ENCODE data around the gene COL21A1.
A peak's percentile ranks its signal among the peaks of the same experiment; 100 is the strongest.

Gene COL21A1

GRCh38 chr6:56147766-56148165 lies 99.6 kb downstream of the COL21A1 start:
- H3K4me3 ChIP-seq (replicated peaks in 1 of 2; ENCODE audit: low read depth in 2 of 2, low read length in 2 of 2), result no peak overlapping the region
- DNase-seq (ENCODE audit: low read depth in 2 of 2), result no peak
- TF ChIP-seq CTCF (IDR thresholded peaks at IDR 0.05; ENCODE audit: low read depth, low read length), result no peak

GRCh38 chr6:56146086-56146485 lies 101.3 kb downstream of the COL21A1 start:
- TF ChIP-seq CTCF (IDR thresholded peaks at IDR 0.05; ENCODE audit: low read depth, low read length), result no peak
- peak in 1 of 2 donors; percentile 5 for DNase-seq (ENCODE audit: low read depth in 2 of 2)
- no peak overlapping the region for H3K4me3 ChIP-seq (replicated peaks in 1 of 2; ENCODE audit: low read depth in 2 of 2, low read length in 2 of 2)

GRCh38 chr6:56145616-56146015 lies 101.8 kb downstream of the COL21A1 start:
- TF ChIP-seq CTCF (IDR thresholded peaks at IDR 0.05; ENCODE audit: low read depth, low read length), result no peak

GRCh38 chr6:56144538-56145324 lies 102.6 kb downstream of the COL21A1 start:
- TF ChIP-seq CTCF (IDR thresholded peaks at IDR 0.05; ENCODE audit: low read depth, low read length), result no peak
- H3K4me3 ChIP-seq (replicated peaks in 1 of 2; ENCODE audit: low read depth in 2 of 2, low read length in 2 of 2), result no peak overlapping the region
- peak; percentile 42 to 85 for DNase-seq (ENCODE audit: low read depth in 2 of 2)

More at GRCh38 chr6:56145616-56146015, 101.8 kb downstream of the COL21A1 start:
- DNase-seq (ENCODE audit: low read depth in 2 of 2), result peak; percentile 5 to 36
- no peak overlapping the region for H3K4me3 ChIP-seq (replicated peaks in 1 of 2; ENCODE audit: low read depth in 2 of 2, low read length in 2 of 2)

GRCh38 chr6:56143796-56144195 lies 103.6 kb downstream of the COL21A1 start:
- no peak overlapping the region for H3K4me3 ChIP-seq (replicated peaks in 1 of 2; ENCODE audit: low read depth in 2 of 2, low read length in 2 of 2)
- DNase-seq (ENCODE audit: low read depth in 2 of 2), result peak in 1 of 2 donors; percentile 44
- no peak for TF ChIP-seq CTCF (IDR thresholded peaks at IDR 0.05; ENCODE audit: low read depth, low read length)

GRCh38 chr6:56140090-56140489 lies 107.3 kb downstream of the COL21A1 start:
- H3K4me3 ChIP-seq (replicated peaks in 1 of 2; ENCODE audit: low read depth in 2 of 2, low read length in 2 of 2), result no peak overlapping the region
- TF ChIP-seq CTCF (IDR thresholded peaks at IDR 0.05; ENCODE audit: low read depth, low read length), result no peak
- no peak for DNase-seq (ENCODE audit: low read depth in 2 of 2)

Data from cardiac fibroblast (primary cell).